SK-N-MC (cell line): Measurements from ENCODE around the gene FAM72D.
"Not testable (repeated sequence)": the region's sequence is repeated elsewhere in the genome, so short reads cannot be mapped to it uniquely, and the experiment has no call there.

ENCODE experiments used
- DNase-seq: peaks from one replicate; pipeline ENCODE4 v3.0.0-alpha.2; 2011; ENCODE audit warnings: low read depth, low spot score
- H3K27ac ChIP-seq: fragments of 200-600 bp; sonication (generic); 2 replicates; pipeline ENCODE4 v1.5.1; 2016; ENCODE audit warnings: mixed run types
- H3K36me3 ChIP-seq: fragments of 200-600 bp; sonication (generic); 2 replicates; pipeline ENCODE4 v1.6.1; 2017; ENCODE audit warnings: antibody characterized with exemption, low read length, mixed read lengths; ENCODE audit not compliant: insufficient read depth
- H3K4me3 ChIP-seq: fragments of 200-600 bp; sonication (generic); 2 replicates; pipeline ENCODE4 v1.5.1; 2016
- H3K9ac ChIP-seq: fragments of 200-600 bp; sonication (generic); 2 replicates; pipeline ENCODE4 v1.8.0; 2017; ENCODE audit warnings: mixed run types, mixed read lengths; ENCODE audit not compliant: insufficient read length
- H3K9me3 ChIP-seq: fragments of 200-600 bp; sonication (generic); 2 replicates; pipeline ENCODE4 v1.6.1; 2017; ENCODE audit warnings: low read depth, mild to moderate bottlenecking, antibody characterized with exemption, low read length, moderate library complexity, mixed read lengths

The FAM72D gene

GRCh38 chr1:145155421-145155820, 59.6 kb downstream of the FAM72D start:
- not testable (repeated sequence) for H3K36me3 ChIP-seq, H3K9me3 ChIP-seq, H3K4me3 ChIP-seq, H3K9ac ChIP-seq, DNase-seq, H3K27ac ChIP-seq

- H3K9me3 ChIP-seq, DNase-seq, H3K27ac ChIP-seq, H3K4me3 ChIP-seq, H3K9ac ChIP-seq, H3K36me3 ChIP-seq: not testable (repeated sequence)
Observed at GRCh38 chr1:145155873-145156272, 60.1 kb downstream of the FAM72D start.

GRCh38 chr1:145156891-145157610, 61.3 kb downstream of the FAM72D start:
- H3K27ac ChIP-seq, H3K36me3 ChIP-seq, H3K9me3 ChIP-seq, H3K9ac ChIP-seq: not testable (repeated sequence)
- peak overlapping the region; percentile 68 for H3K4me3 ChIP-seq
- DNase-seq, result peak; percentile 39

- H3K27ac ChIP-seq, H3K9ac ChIP-seq, H3K4me3 ChIP-seq, DNase-seq, H3K36me3 ChIP-seq, H3K9me3 ChIP-seq: not testable (repeated sequence)
Observed at GRCh38 chr1:145157715-145158114, 61.9 kb downstream of the FAM72D start.

DNA sequence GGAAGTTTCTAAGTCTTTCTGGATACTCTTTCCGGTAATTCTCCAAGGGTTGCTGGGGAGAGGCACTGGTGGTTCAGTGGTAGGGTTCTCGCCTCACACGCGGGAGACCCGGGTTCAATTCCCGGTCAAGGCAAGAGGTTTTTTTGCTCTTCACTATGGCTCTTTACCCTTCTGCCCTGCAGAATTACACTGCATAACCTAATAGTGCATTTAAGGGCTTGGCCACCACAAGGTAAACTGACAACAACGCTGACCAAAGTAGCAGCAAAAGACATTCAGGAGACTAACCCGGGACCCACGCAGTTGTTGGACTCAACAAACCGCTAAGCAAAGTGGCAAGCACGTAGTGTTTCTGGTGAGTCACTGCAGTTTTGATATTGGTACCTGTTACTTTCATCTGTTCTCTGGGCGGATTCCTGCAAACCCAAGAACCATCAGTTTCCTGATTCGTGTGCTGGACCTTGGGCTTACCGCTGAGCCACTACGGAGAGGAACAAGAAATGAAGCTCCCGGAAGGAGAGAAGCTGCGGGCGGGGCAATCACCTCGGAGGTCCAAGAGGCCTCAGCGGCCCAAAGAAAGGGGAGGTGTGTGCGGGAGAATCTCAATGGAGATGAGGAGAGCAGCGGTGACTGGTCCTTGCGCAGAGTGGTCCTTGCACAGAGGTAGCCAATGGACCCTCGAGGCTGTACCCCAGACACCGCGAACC, 65.4 kb downstream of the FAM72D start:
- H3K9ac ChIP-seq, H3K36me3 ChIP-seq, H3K27ac ChIP-seq, H3K9me3 ChIP-seq, DNase-seq, H3K4me3 ChIP-seq: not testable (repeated sequence)
